ENCODE measurements around the gene TNFRSF19. TPM values are rescaled to one million over a fixed set of nuclear protein-coding genes. Genes with fewer than 3 reads are reported as not detected.

The TNFRSF19 gene
- total RNA-seq, 2 donors from 2014 or later: 21.2 to 74.1 TPM

GRCh38 chr13:23558675-23559536 is 11.3 kb upstream of the TNFRSF19 start:
- WGBS: 15% methylated on average over 14 of the region's 14 CpGs
- Histone ChIP-seq H3K36me3 (no peaks in the 10 kb centered on the region), H3K4me1 (replicated peaks) (no peaks in the 10 kb centered on the region), H3K4me3 (peak overlapping the region in 1 of 2 donors; percentile 9), H3K9me3 (no peaks in the 10 kb centered on the region), H3K27ac (peak overlapping the region; percentile 40 to 46), H3K27me3 (replicated peaks; ENCODE audit: insufficient read depth) (no peaks in the 10 kb centered on the region)
- TF ChIP-seq CTCF (IDR thresholded peaks at IDR 0.05): no peak
- TF ChIP-seq POLR2A (IDR thresholded peaks at IDR 0.05): no peak
- TF ChIP-seq POLR2AphosphoS5 (IDR thresholded peaks at IDR 0.05): peak; percentile 71
- intact Hi-C loops (cut with DNase I): loop anchor here (5.0 kb wide), 1 partner anchor 42 kb away; no protein-coding TSS in a partner anchor
- DNase-seq (ENCODE audit: low spot score): peak; percentile 66

- H3K27me3 ChIP-seq (replicated peaks; ENCODE audit: insufficient read depth): no peaks in the 10 kb centered on the region
- WGBS: 95% methylated on average over 7 of the region's 7 CpGs
- no peak for TF ChIP-seq POLR2A (IDR thresholded peaks at IDR 0.05)
- TF ChIP-seq CTCF (IDR thresholded peaks at IDR 0.05): no peak
- TF ChIP-seq POLR2AphosphoS5 (IDR thresholded peaks at IDR 0.05): no peak
- H3K4me3 ChIP-seq: no peak overlapping the region
- no peak for DNase-seq (ENCODE audit: low spot score)
- no peaks in the 10 kb centered on the region for H3K4me1 ChIP-seq (replicated peaks)
- no peaks in the 10 kb centered on the region for H3K9me3 ChIP-seq
- H3K27ac ChIP-seq: no peak overlapping the region
- intact Hi-C loops (cut with DNase I): no loop called here
- H3K36me3 ChIP-seq: no peaks in the 10 kb centered on the region
Observed at GRCh38 chr13:23560571-23561089, 9.6 kb upstream of the TNFRSF19 start.

- H3K4me3 ChIP-seq: no peak overlapping the region
- no peak for DNase-seq (ENCODE audit: low spot score)
- H3K27me3 ChIP-seq (replicated peaks; ENCODE audit: insufficient read depth): no peaks in the 10 kb centered on the region
- H3K9me3 ChIP-seq: no peaks in the 10 kb centered on the region
- no peak overlapping the region for H3K27ac ChIP-seq
- no peaks in the 10 kb centered on the region for H3K4me1 ChIP-seq (replicated peaks)
- no peaks in the 10 kb centered on the region for H3K36me3 ChIP-seq
- no peak for TF ChIP-seq POLR2AphosphoS5 (IDR thresholded peaks at IDR 0.05)
- no peak for TF ChIP-seq POLR2A (IDR thresholded peaks at IDR 0.05)
- TF ChIP-seq CTCF (IDR thresholded peaks at IDR 0.05): no peak
- 88% methylated on average over 3 of the region's 3 CpGs for WGBS
- intact Hi-C loops (cut with DNase I): no loop called here
Observed at GRCh38 chr13:23561261-23561660, 9.0 kb upstream of the TNFRSF19 start.

GRCh38 chr13:23563085-23563845 is 6.9 kb upstream of the TNFRSF19 start:
- Histone ChIP-seq H3K36me3 (no peaks in the 10 kb centered on the region), H3K4me3 (no peak overlapping the region), H3K4me1 (replicated peaks) (no peaks in the 10 kb centered on the region), H3K27ac (no peak overlapping the region), H3K9me3 (no peaks in the 10 kb centered on the region), H3K27me3 (replicated peaks; ENCODE audit: insufficient read depth) (no peaks in the 10 kb centered on the region)
- no peak for TF ChIP-seq POLR2A (IDR thresholded peaks at IDR 0.05)
- TF ChIP-seq POLR2AphosphoS5 (IDR thresholded peaks at IDR 0.05): no peak
- no peak for TF ChIP-seq CTCF (IDR thresholded peaks at IDR 0.05)
- DNase-seq (ENCODE audit: low spot score): no peak
- WGBS: 95% methylated on average over 4 of the region's 4 CpGs
- intact Hi-C loops (cut with DNase I): no loop called here

All from prostate gland (tissue), 2 donors.